Ramos (cell line): Measurements from ENCODE around the gene PPHLN1.
"Not testable (repeated sequence)": the region's sequence is repeated elsewhere in the genome, so short reads cannot be mapped to it uniquely, and the experiment has no call there.

Experiments used
- in situ Hi-C: fragments of 300-500 bp; cut with MboI; formaldehyde crosslinking; loops from one replicate; pipeline ENCODE4 v1.14.3; 2022; ENCODE audit warnings: low sequenced_read_pairs; ENCODE audit not compliant: unreplicated experiment

The PPHLN1 gene

GRCh38 chr12:42315108-42315507, 10.9 kb upstream of the PPHLN1 start:
- in situ Hi-C loops = no loop called here

GRCh38 chr12:42320796-42321195, 5.2 kb upstream of the PPHLN1 start:
- in situ Hi-C loops = no loop called here

- in situ Hi-C loops = no loop called here
These were observed 3.4 kb upstream of the PPHLN1 start for GRCh38 chr12:42322567-42322966.

GRCh38 chr12:42323856-42324255, 2.1 kb upstream of the PPHLN1 start:
- in situ Hi-C loops = no loop called here

- in situ Hi-C loops = no loop called here
These were observed 678 bp upstream of the PPHLN1 start for GRCh38 chr12:42325326-42325652.

GRCh38 chr12:42326541-42327226, 717 bp downstream of the PPHLN1 start:
- in situ Hi-C loops = no loop called here

- in situ Hi-C loops = no loop called here
These were observed 1.2 kb downstream of the PPHLN1 start for GRCh38 chr12:42327227-42327590.

GRCh38 chr12:42330097-42330496, 4.1 kb downstream of the PPHLN1 start:
- in situ Hi-C loops = not testable (repeated sequence)

- in situ Hi-C loops = no loop called here
These were observed 6.6 kb downstream of the PPHLN1 start for GRCh38 chr12:42332301-42333285.

- in situ Hi-C loops = no loop called here
These were observed 10.3 kb downstream of the PPHLN1 start for GRCh38 chr12:42336286-42336685.

GRCh38 chr12:42338280-42338679, 12.3 kb downstream of the PPHLN1 start:
- in situ Hi-C loops = no loop called here

GRCh38 chr12:42342028-42342427, 16.1 kb downstream of the PPHLN1 start:
- in situ Hi-C loops = no loop called here

GRCh38 chr12:42343721-42344120, 17.8 kb downstream of the PPHLN1 start:
- in situ Hi-C loops = no loop called here

GRCh38 chr12:42346403-42347002, 20.5 kb downstream of the PPHLN1 start:
- in situ Hi-C loops = no loop called here

- in situ Hi-C loops = not testable (repeated sequence)
These were observed 23.4 kb downstream of the PPHLN1 start for GRCh38 chr12:42349119-42350020.

GRCh38 chr12:42350021-42350407, 24.0 kb downstream of the PPHLN1 start:
- in situ Hi-C loops = not testable (repeated sequence)

- in situ Hi-C loops = no loop called here
These were observed 30.4 kb downstream of the PPHLN1 start for GRCh38 chr12:42356344-42356743.

- in situ Hi-C loops = no loop called here
These were observed 34.9 kb downstream of the PPHLN1 start for GRCh38 chr12:42360747-42361403.

GRCh38 chr12:42361909-42362646, 36.1 kb downstream of the PPHLN1 start:
- in situ Hi-C loops = no loop called here
